HG03575 (cell line): ENCODE data around the gene ATP2A2.

Experiments used
- ATAC-seq: cut with Tn5 transposase; IDR thresholded peaks from one replicate; pipeline ENCODE4 v1.9.1; 2021; ENCODE audit not compliant: unreplicated experiment, insufficient number of reproducible peaks, low FRiP score; ENCODE audit errors: extremely low read depth

ATP2A2 gene

GRCh38 chr12:110282956-110283817 lies 2.1 kb downstream of the ATP2A2 start:
- ATAC-seq, result no peak

GRCh38 chr12:110284597-110284996 lies 3.5 kb downstream of the ATP2A2 start:
- no peak for ATAC-seq

- no peak for ATAC-seq
These were observed 5.6 kb downstream of the ATP2A2 start for GRCh38 chr12:110286623-110287022.

GRCh38 chr12:110287986-110288385 lies 6.9 kb downstream of the ATP2A2 start:
- ATAC-seq, result no peak

GRCh38 chr12:110289044-110289710 lies 8.1 kb downstream of the ATP2A2 start:
- no peak for ATAC-seq

GRCh38 chr12:110289711-110290078 lies 8.6 kb downstream of the ATP2A2 start:
- no peak for ATAC-seq

- ATAC-seq, result no peak
These were observed 20.2 kb downstream of the ATP2A2 start for GRCh38 chr12:110301065-110301806.

- no peak for ATAC-seq
These were observed 23.1 kb downstream of the ATP2A2 start for GRCh38 chr12:110304061-110304551.

- ATAC-seq, result no peak
These were observed 26.3 kb downstream of the ATP2A2 start for GRCh38 chr12:110307372-110307771.

GRCh38 chr12:110310763-110311162 lies 29.7 kb downstream of the ATP2A2 start:
- no peak for ATAC-seq

- ATAC-seq, result no peak
These were observed 30.9 kb downstream of the ATP2A2 start for GRCh38 chr12:110311903-110312302.

- no peak for ATAC-seq
These were observed 31.7 kb downstream of the ATP2A2 start for GRCh38 chr12:110312581-110313360.

GRCh38 chr12:110314308-110314707 lies 33.3 kb downstream of the ATP2A2 start:
- no peak for ATAC-seq

- no peak for ATAC-seq
These were observed 35.8 kb downstream of the ATP2A2 start for GRCh38 chr12:110316861-110317260.

GRCh38 chr12:110317911-110318310 lies 36.9 kb downstream of the ATP2A2 start:
- no peak for ATAC-seq

GRCh38 chr12:110320550-110320949 lies 39.5 kb downstream of the ATP2A2 start:
- no peak for ATAC-seq

GRCh38 chr12:110329710-110330109 lies 48.7 kb downstream of the ATP2A2 start:
- no peak for ATAC-seq

GRCh38 chr12:110330124-110330523 lies 49.1 kb downstream of the ATP2A2 start:
- no peak for ATAC-seq

- no peak for ATAC-seq
These were observed 49.5 kb downstream of the ATP2A2 start for GRCh38 chr12:110330544-110330943.
